Activated naive CD8-positive, alpha-beta T cell treated with anti-CD3 and anti-CD28 coated beads, Interleukin-2, amount 10 ng/mL, durations not matched to agents 7 days and 5 days (primary cell): ENCODE measurements around the gene ALDH1L1. TPM values are rescaled to one million over a fixed set of nuclear protein-coding genes. Genes with fewer than 3 reads are reported as not detected.

ENCODE experiments used
- ATAC-seq: fragments of 150-1000 bp; cut with Tn5 transposase; one replicate; pipeline ENCODE4 v1.10.0; 2021; ENCODE audit warnings: low read depth, moderate library complexity
- POLR2A ChIA-PET: fragments of 350-600 bp; sonication (Branson Sonifier 250); formaldehyde crosslinking; loops from one replicate; lab custom pipeline; 2021; ENCODE audit warnings: antibody characterized with exemption; lab: Charles Lee
- DNase-seq: peaks from one replicate; pipeline ENCODE4 v3.0.0; 2021
- H3K27ac Mint-ChIP-seq: one replicate; pipeline ENCODE4 v1.8.0; 2022; ENCODE audit warnings: mild to moderate bottlenecking, mixed read lengths
- H3K27me3 Mint-ChIP-seq: one replicate; pipeline ENCODE4 v1.8.0; 2022; ENCODE audit warnings: mild to moderate bottlenecking, moderate library complexity, mixed read lengths
- H3K36me3 Mint-ChIP-seq: one replicate; pipeline ENCODE4 v1.8.0; 2021; ENCODE audit warnings: mild to moderate bottlenecking, mixed read lengths
- H3K4me1 Mint-ChIP-seq: one replicate; pipeline ENCODE4 v1.8.0; 2021; ENCODE audit warnings: mixed read lengths
- H3K4me3 Mint-ChIP-seq: one replicate; pipeline ENCODE4 v1.8.0; 2022; ENCODE audit warnings: mild to moderate bottlenecking, moderate library complexity, mixed read lengths
- H3K9me3 Mint-ChIP-seq: one replicate; pipeline ENCODE4 v1.8.0; 2021; ENCODE audit warnings: mixed read lengths
- total RNA-seq, 2 experiments: library from RNA; stranded (reverse); gene quantifications; one replicate each; pipeline ENCODE4 v1.2.3, GENCODE V29; 2021

ALDH1L1 gene
- total RNA-seq, 2 experiments from 2014 or later, result not detected

DNA sequence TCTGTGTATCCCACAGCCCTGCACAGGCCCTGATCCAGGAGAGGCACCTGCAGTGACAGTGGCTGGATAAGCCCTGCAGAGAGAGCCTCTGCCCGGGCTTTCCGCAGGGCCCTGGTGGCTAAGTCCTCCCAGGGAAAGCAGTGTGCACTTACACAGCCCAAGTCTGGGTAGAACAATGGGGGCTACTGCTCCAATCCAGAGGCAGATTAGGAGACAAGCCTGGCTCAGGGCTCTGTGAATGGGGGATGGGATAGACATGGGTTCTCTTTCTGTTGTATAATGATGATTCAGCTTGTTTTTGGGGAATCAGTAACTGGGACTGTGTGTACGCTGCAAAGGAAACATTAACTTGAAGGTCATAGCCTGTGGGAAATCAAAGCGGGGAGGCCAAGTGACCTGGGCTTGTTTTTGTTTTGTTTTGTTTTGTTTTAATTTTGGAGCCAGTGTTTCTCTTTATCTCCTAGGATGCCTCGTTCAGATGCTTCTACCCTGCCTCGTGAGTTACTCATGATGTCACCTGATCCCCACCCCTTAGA lies 4.1 kb upstream of the ALDH1L1 start:
- ATAC-seq (no peak), DNase-seq (no peak)
- Mint-ChIP-seq H3K27ac (no peak overlapping the region), H3K9me3 (no peaks in the 10 kb centered on the region), H3K36me3 (no peaks in the 10 kb centered on the region), H3K27me3 (peaks cover 34% of the 10 kb centered on the region), H3K4me3 (no peak overlapping the region), H3K4me1 (peaks cover 1% of the 10 kb centered on the region)
- POLR2A ChIA-PET, result no interaction called here

DNA sequence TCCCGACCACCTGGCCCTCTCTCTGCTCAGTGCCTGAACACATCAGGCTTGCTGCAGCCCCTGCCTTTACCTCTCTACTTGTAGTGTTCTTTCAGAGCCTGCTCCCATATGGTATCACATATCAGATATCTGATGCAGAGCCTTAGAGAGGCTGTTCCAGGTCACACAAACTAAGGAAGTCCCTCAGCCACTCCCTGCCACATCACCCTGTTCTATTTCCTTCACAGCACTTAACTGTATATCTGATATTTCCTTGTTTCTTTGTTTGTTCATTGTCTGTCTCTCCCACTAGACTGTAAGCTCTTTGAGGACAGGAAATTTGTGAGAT lies 976 bp upstream of the ALDH1L1 start:
- H3K4me3 Mint-ChIP-seq, result no peak overlapping the region
- H3K9me3 Mint-ChIP-seq, result no peaks in the 10 kb centered on the region
- peaks cover 1% of the 10 kb centered on the region for H3K4me1 Mint-ChIP-seq
- DNase-seq (no peak), ATAC-seq (no peak)
- no peaks in the 10 kb centered on the region for H3K36me3 Mint-ChIP-seq
- POLR2A ChIA-PET, result no interaction called here
- peaks cover 51% of the 10 kb centered on the region for H3K27me3 Mint-ChIP-seq
- no peak overlapping the region for H3K27ac Mint-ChIP-seq

DNA sequence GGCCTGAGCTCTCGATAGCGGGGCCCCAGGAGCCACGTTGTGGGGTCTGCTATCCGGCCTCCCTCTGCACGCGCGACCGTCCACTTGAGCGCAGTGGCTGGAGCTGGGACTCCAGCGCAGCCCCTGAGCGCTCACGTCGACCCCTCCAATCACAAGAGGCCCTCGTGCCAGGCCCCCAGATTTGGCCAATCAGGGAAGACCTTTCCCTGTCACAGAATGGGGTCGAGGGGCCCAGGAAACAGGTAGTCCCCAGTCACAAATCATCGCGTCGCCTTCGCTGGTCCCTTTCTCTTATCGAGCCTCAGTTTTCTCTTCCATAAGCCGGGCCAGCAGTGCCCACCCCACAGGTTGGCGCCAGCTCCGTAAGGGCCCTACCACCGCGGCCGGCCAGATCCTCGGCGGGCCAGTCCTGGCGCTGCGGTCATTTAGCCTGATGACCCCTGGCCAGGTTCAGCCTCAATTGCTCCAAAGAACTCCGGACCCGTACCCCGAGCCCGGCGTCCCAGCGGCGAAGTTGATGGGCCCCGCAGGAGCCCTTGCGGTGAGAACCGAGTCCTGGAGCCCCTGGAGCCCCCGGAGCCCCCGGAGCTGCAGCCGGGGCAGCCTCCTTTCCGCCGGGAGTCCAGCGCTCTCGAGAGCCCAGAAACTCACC lies 435 bp downstream of the ALDH1L1 start:
- H3K9me3 Mint-ChIP-seq, result no peaks in the 10 kb centered on the region
- no peak for ATAC-seq
- H3K4me1 Mint-ChIP-seq, result peaks cover 1% of the 10 kb centered on the region
- no peak overlapping the region for H3K27ac Mint-ChIP-seq
- H3K27me3 Mint-ChIP-seq, result peaks cover 62% of the 10 kb centered on the region
- H3K36me3 Mint-ChIP-seq, result no peaks in the 10 kb centered on the region
- DNase-seq, result no peak
- no peak overlapping the region for H3K4me3 Mint-ChIP-seq
- POLR2A ChIA-PET, result no interaction called here

DNA sequence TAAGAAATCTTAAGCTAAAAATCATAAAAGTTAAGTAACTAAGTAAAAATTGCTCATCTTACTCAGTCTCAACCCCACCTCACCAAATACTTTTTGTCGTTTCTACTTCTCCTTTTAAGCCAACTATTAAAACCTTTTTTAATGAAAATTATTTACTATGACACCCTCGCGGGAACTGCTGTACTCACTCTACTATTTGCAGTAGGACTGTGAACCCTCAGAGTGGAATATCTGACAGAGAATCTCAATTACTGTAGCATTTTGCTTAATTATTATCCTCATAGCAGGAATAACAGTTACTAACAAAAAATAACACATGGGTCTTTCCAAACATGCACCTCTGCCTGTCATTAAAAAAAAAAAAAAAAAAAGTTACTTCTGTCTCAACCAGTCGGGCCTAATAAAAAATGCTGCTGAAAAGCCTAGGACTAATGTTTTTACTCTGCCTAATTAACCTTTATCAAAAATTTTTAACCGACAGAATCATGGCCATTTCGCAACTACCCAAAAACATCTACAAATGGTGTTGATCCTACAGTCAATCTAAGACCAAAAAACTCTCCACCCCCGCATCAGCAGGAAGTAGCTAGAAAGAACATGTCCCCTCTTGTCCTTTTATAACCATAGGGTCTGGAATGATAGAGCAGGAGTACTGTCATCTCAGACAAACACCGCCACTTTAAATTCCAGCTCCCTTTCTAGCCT lies 10.2 kb downstream of the ALDH1L1 start:
- POLR2A ChIA-PET, result no interaction called here
- no peak overlapping the region for H3K27ac Mint-ChIP-seq
- no peaks in the 10 kb centered on the region for H3K4me1 Mint-ChIP-seq
- H3K9me3 Mint-ChIP-seq, result no peaks in the 10 kb centered on the region
- no peak overlapping the region for H3K4me3 Mint-ChIP-seq
- no peak for ATAC-seq
- H3K36me3 Mint-ChIP-seq, result no peaks in the 10 kb centered on the region
- no peak for DNase-seq
- peaks cover 40% of the 10 kb centered on the region for H3K27me3 Mint-ChIP-seq

DNA sequence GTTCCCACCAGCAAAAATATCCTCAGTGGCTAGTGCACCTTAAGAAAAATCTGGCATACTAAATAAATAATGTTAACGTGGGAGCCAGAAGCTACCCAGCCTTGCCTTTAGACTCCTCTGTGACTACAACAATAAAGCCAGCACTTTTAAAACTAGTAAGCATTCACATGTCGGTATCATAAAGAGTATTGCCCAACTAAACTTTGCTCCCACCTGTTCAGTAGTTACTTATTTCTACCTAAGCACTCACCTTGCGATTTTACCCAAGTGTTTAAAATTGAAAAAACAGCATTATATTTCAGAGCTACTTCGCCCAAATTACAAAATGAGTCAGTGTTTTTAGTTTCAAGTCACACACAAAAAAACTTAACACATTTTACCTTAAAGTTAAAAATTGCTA lies 12.8 kb downstream of the ALDH1L1 start:
- DNase-seq, result no peak
- H3K4me3 Mint-ChIP-seq, result no peak overlapping the region
- H3K36me3 Mint-ChIP-seq, result no peaks in the 10 kb centered on the region
- POLR2A ChIA-PET, result no interaction called here
- H3K27me3 Mint-ChIP-seq, result peaks cover 37% of the 10 kb centered on the region
- H3K27ac Mint-ChIP-seq, result no peak overlapping the region
- no peak for ATAC-seq
- H3K4me1 Mint-ChIP-seq, result no peaks in the 10 kb centered on the region
- H3K9me3 Mint-ChIP-seq, result no peaks in the 10 kb centered on the region

DNA sequence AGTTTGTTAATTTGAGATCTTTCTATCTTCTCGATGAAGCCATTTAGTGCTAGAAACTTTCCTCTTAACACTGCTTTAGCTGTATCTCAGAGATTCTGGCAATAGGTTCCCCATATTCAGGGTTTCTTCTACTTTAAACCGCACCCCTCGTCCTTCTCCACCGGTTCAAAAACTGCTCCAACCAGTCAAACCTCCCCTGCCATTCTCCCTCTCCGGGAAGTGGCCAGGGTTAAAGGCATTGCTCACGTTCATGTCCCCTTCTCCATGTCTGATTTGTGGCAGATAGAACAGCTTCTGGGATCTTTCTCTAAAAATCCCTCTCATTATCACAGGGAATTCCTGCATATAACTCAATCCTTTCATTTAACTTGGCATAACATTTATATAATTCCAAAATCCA lies 14.4 kb downstream of the ALDH1L1 start:
- no peaks in the 10 kb centered on the region for H3K9me3 Mint-ChIP-seq
- H3K27me3 Mint-ChIP-seq, result peaks cover 34% of the 10 kb centered on the region
- no peaks in the 10 kb centered on the region for H3K36me3 Mint-ChIP-seq
- ATAC-seq (no peak), DNase-seq (no peak)
- no peak overlapping the region for H3K4me3 Mint-ChIP-seq
- POLR2A ChIA-PET, result no interaction called here
- H3K4me1 Mint-ChIP-seq, result no peaks in the 10 kb centered on the region
- no peak overlapping the region for H3K27ac Mint-ChIP-seq

DNA sequence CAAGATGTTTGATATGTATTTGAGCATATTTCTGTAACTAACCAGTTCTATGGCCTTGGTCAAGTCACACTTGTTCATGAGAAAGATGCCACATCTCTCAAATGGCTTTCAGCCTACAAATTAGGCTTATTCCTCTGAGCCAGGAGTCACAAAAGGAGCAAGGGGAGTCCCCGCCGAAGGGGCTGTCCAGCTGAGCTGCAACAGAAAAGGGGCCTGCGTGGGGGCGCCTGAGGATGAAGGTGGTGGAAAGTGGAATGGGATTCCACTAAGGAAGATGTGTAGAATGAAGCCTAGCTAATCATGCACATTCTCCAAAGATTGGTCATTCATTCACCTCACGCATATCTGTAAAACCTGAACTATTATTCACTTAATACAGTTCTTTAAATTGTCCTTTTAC lies 19.1 kb downstream of the ALDH1L1 start:
- no peak for ATAC-seq

DNA sequence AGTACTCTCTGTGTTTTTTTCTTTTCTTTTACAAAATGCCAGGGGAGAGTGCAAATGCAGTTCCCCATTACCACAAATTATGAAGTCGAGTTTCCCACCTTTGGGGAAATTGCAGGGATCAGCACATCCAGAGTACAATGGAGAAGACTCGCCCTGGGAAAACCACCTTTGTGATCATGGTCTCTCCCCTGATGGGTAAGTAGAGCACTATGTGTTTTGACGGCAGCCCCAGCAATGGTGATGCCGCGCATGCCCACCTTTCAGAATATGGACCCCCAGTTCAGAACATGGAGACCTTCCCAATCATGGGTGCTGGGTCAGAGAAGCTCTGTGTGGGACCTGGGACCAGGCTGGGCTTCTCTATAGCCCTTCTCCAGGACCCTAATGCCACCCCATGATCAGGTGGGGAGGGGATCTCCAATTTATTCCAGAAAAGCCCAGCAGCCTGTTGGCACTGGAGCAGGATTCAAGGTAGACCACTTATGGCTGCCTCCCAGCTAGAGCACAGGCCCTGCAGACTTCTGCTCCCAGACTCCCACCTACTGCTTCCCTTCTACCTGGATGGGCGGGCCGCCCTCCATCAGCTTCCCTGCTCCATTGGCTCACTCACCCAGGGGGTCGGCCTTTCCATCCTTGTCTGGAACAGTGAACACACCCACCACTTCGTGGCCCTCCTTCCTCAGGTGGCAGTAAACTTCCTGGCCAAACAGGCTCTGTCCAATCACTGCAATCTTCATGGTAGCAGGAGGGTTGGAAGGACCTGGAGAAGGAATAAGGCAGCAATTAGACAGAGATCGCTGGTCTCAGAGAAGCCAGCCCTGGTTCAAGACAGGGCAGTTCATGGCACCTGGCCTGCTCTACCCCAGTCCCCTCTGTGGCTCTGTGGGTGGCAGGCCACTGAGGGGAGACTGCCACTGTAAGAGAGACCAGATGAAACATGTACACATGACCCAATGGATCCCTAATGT lies 19.9 kb downstream of the ALDH1L1 start:
- ATAC-seq (no peak), DNase-seq (no peak)
- no peak overlapping the region for H3K27ac Mint-ChIP-seq
- no peaks in the 10 kb centered on the region for H3K9me3 Mint-ChIP-seq
- no peaks in the 10 kb centered on the region for H3K36me3 Mint-ChIP-seq
- H3K4me3 Mint-ChIP-seq, result no peak overlapping the region
- POLR2A ChIA-PET, result no interaction called here
- H3K4me1 Mint-ChIP-seq, result no peaks in the 10 kb centered on the region
- H3K27me3 Mint-ChIP-seq, result peaks cover 22% of the 10 kb centered on the region

More for the DNA sequence above, 19.1 kb downstream of the ALDH1L1 start:
- no peak overlapping the region for H3K27ac Mint-ChIP-seq
- peaks cover 29% of the 10 kb centered on the region for H3K27me3 Mint-ChIP-seq
- no peak overlapping the region for H3K4me3 Mint-ChIP-seq
- no peaks in the 10 kb centered on the region for H3K9me3 Mint-ChIP-seq
- H3K36me3 Mint-ChIP-seq, result no peaks in the 10 kb centered on the region
- DNase-seq, result no peak
- no peaks in the 10 kb centered on the region for H3K4me1 Mint-ChIP-seq
- POLR2A ChIA-PET, result no interaction called here

DNA sequence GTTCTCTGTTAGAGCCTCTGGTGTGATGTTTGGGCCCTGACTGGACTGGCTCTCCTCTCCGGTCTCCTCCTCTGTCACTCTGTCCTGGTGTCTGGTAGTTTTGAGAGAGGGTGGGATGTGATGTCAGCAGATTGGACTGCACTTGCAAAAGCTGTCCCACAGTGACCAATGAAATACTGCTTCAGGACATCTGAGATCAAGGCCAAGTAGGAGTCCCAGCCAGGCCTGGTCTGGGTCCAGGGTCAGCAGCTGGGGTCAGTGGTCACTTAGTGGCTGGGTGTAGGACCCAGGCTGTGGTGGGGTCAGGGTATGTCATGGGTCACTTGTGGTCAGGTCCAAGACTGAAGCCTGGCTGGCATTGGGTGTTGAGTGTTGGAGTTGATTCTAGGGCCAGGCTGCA lies 20.9 kb downstream of the ALDH1L1 start:
- H3K4me1 Mint-ChIP-seq, result no peaks in the 10 kb centered on the region
- no peak overlapping the region for H3K4me3 Mint-ChIP-seq
- peaks cover 18% of the 10 kb centered on the region for H3K27me3 Mint-ChIP-seq
- no peak overlapping the region for H3K27ac Mint-ChIP-seq
- no peaks in the 10 kb centered on the region for H3K9me3 Mint-ChIP-seq
- ATAC-seq (no peak), DNase-seq (no peak)
- POLR2A ChIA-PET, result no interaction called here
- no peaks in the 10 kb centered on the region for H3K36me3 Mint-ChIP-seq

DNA sequence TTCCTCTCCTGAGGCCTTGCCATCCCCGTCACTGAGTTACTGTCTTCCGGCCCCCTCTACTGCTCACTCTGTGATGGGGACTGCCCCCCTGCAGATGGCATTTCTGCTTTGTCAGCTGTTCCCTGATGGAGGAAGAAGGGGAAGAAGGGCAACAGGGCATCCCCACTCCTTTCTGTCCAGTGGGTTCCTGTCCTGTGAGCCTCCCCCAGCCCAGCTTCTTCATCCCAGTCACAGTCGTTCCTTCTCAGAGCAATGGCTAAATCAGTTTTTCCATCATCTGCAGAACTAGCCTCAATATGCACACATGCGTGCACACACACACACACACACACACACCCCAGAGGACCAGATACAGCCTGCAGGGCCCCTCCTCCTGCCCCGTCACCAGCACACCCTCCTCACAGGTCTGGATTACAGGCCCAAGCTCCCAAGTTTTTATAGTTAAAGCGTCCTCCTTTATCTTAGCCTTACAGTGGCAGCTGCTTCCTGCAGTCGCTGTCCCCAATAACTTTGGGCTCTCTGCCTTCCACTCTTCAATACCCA lies 21.4 kb downstream of the ALDH1L1 start:
- ATAC-seq (no peak), DNase-seq (no peak)
- POLR2A ChIA-PET, result no interaction called here
- no peaks in the 10 kb centered on the region for H3K4me1 Mint-ChIP-seq
- no peaks in the 10 kb centered on the region for H3K36me3 Mint-ChIP-seq
- H3K9me3 Mint-ChIP-seq, result no peaks in the 10 kb centered on the region
- no peak overlapping the region for H3K27ac Mint-ChIP-seq
- H3K27me3 Mint-ChIP-seq, result peaks cover 13% of the 10 kb centered on the region
- H3K4me3 Mint-ChIP-seq, result no peak overlapping the region

DNA sequence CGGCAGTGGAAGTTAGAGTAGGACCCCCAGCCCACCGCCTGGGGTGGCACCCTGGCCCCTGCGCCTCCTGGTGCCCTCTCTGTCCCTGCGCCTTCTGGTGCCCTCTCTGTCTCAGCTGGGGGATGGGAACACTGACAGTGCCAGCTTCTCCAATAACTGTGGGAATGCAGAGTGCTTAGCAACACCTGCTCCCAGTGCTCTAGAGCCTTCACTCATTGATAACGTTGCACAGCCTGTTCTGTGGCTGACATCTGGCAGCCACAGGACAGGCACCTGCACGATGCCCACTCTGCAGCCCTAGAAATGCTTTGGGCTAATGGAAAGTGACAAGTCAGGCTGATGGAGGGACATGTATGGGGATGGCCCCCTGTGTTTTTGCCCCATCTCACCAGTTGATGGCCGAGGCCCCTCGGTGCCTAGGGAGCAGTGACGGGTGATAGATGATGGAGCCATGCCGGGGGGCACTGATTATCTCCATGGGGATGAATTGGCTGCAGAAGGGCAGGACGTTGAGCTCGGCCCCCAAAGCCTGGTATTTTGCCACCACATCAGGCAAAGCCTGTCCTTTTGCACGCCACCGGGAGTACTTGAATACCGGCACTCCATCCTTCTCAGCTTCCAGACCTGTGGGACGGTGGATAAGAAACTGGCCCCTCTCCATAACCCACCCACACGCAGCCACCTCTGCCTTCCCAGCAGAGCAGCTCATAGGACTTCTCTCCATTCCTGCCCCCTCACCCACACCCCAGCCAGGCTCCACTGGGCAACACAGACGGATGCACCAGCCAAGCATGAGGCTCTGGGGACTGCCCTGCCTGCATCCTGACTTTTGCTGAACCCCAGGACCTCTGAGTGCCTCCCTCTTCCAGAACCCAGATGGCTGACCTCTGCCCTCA lies 22.1 kb downstream of the ALDH1L1 start:
- no peaks in the 10 kb centered on the region for H3K36me3 Mint-ChIP-seq
- H3K9me3 Mint-ChIP-seq, result no peaks in the 10 kb centered on the region
- H3K4me3 Mint-ChIP-seq, result no peak overlapping the region
- H3K27me3 Mint-ChIP-seq, result peaks cover 6% of the 10 kb centered on the region
- POLR2A ChIA-PET, result no interaction called here
- DNase-seq (no peak), ATAC-seq (no peak)
- H3K4me1 Mint-ChIP-seq, result no peaks in the 10 kb centered on the region
- no peak overlapping the region for H3K27ac Mint-ChIP-seq

DNA sequence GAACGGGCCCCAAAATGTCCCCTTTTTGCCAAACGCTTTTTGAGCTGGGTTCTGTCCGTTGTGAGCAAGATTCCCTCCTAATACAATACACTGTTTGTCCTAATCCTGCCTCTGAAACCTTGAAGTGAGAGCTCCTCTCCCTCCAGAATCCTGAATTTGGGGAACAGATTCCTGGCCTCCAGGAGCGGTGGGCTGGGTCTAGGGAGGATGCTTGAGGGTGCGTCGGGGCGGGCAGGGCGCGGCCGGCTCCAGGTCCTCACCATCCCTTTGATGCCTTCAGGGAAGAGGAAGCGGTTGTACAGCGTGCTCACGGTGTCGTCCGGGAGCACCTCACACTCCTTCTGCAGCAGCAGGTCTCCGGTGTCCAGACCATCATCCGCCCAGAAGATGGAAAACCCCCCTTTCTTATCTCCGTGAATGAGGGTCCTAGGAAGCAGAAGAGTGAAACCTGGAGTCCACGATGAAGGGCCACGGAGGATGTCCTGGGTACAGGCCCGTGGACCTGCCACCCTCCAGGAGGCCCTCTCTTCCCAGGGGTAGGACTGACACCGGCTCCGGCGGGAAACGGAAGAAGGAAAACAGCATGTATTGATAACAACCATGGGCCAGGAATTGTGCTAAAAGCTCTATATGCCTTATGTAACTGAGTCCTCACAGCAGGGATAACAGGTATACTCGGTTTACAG lies 23.2 kb downstream of the ALDH1L1 start:
- Mint-ChIP-seq H3K27ac (no peak overlapping the region), H3K9me3 (no peaks in the 10 kb centered on the region), H3K36me3 (no peaks in the 10 kb centered on the region), H3K27me3 (peaks cover 1% of the 10 kb centered on the region), H3K4me1 (no peaks in the 10 kb centered on the region), H3K4me3 (no peak overlapping the region)
- no peak for ATAC-seq
- DNase-seq, result no peak
- POLR2A ChIA-PET, result no interaction called here
